GM13976 (cell line): ENCODE measurements around the gene TBC1D4.

Experiments used
- DNase-seq: peaks from one replicate; pipeline ENCODE4 v3.0.0; 2012; ENCODE audit warnings: low spot score
- in situ Hi-C: fragments of 300-500 bp; cut with MboI; formaldehyde crosslinking; loops from one replicate; pipeline ENCODE4 v1.12.0; 2022; ENCODE audit warnings: low sequenced_read_pairs, mixed read lengths, inconsistent platforms; ENCODE audit not compliant: unreplicated experiment
- TF ChIP-seq, protein P1 (sequence below): IDR thresholded peaks from 2 replicates; pipeline ENCODE4 v1.5.1; 2012; ENCODE audit warnings: borderline replicate concordance, mild to moderate bottlenecking; ENCODE audit not compliant: insufficient read depth; ENCODE audit errors: extremely low read depth, missing control alignments, control extremely low read depth

TBC1D4 gene

DNA sequence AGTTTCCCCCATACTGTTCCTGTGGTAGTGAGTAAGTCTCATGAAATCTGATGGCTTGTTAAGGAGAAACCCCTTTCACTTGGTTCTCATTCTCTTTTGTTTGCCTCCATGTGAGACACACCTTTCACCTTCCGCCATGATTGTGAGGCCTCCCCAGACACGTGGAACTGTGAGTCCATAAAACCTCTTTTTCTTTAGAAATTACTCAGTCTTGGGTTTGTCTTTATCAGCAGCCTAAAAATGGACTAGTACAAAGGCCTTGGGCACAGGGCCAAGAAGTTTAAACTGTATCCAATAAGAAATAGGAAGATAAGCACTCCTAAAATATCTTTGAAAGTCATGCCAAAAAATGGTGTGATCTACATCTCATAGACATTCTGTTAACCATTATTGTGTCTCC, 176.9 kb downstream of the TBC1D4 start:
- in situ Hi-C loops, result no loop called here
- TF ChIP-seq, protein P1, sequence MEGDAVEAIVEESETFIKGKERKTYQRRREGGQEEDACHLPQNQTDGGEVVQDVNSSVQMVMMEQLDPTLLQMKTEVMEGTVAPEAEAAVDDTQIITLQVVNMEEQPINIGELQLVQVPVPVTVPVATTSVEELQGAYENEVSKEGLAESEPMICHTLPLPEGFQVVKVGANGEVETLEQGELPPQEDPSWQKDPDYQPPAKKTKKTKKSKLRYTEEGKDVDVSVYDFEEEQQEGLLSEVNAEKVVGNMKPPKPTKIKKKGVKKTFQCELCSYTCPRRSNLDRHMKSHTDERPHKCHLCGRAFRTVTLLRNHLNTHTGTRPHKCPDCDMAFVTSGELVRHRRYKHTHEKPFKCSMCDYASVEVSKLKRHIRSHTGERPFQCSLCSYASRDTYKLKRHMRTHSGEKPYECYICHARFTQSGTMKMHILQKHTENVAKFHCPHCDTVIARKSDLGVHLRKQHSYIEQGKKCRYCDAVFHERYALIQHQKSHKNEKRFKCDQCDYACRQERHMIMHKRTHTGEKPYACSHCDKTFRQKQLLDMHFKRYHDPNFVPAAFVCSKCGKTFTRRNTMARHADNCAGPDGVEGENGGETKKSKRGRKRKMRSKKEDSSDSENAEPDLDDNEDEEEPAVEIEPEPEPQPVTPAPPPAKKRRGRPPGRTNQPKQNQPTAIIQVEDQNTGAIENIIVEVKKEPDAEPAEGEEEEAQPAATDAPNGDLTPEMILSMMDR, result no peak
- no peak for DNase-seq

DNA sequence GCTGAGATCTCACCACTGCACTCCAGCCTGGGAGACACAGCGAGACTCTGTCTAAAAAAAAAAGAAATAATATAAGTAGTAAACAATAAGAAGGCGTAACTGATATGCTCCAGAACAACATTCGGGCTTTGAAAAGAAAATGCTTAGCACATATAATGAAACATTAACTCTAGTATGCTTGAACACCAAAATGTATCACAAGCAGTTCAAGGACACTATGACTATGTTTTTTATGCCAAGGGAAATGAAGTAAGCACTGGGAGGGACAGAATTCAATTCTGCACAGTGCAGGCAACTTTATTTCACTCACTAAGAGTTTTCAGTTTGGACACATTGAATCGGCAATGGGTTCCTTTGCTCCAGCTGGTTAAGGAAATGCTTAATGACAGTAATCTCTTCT, 178.7 kb downstream of the TBC1D4 start:
- in situ Hi-C loops, result no loop called here
- TF ChIP-seq, protein P1, result no peak
- DNase-seq, result no peak

DNA sequence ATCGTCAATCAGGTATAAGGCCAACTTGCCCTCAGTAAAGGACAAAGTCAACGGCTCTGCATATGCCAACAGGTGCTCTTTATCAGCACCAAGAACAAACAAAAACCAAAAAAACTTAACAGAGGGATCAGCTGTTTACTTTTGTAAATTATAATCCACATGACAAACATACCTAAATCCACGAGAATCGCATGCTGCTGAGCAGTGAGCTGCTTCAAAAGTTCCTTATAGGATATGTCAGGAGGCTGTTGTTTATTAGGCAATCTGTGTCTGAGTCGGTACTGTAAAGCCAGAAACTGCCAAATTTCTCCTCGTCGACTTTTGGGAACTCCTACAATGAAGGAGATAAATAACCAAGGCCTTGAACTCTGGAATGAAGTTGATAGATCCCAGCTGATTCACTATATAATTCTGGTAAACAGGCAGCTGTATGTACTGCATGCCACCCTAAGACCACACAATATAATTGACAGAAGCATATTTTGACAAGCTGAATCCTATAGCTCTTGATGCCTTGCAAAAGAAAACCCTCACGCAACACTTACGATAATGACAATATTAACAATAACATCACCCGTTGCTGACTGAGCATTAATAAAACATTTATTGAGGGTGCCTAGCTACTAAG, 179.8 kb downstream of the TBC1D4 start:
- no peak for DNase-seq
- TF ChIP-seq, protein P1, result peak; percentile 5
- in situ Hi-C loops, result no loop called here

DNA sequence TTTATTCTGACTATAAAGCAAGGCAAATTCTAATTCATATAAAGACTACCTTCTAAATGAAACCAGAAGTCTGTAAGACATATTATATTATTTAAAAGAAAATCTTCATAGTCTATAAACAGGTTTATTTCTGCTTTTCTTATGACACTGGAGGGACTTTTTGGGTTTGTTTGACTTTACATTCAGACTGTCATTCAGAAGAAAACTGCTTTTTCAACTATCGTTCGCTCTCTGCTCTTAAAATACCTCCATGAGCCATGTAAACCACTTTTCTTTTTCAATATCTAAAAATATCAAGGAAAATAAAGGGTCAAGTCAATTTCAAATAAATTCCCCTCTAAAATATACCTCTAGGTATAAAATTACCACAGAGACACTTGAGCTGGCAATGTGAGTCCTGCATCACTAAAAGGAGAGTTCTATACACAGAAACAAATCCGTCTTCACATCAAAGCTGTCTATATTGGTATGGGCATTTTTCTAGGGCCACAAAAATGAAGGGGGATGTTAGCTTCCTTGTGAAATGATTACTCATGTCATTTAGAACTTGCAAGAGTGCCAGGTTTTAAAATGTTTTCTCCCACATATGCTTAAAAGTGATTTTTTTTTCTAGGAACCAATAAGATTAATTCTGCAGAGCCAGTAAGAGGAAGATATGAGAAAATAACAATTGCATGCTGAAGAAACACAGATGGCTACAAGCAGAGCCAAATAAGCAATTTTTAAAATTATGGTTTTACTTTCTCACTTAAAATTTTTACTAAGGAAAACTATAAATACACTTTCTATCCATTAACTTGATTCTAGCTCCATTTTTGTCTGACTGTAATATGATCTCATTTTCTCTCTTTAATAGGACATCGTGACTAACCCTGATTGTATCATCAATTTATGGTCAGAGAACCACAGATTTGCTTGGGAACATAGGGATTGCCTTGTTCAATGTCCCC, 181.8 kb downstream of the TBC1D4 start:
- TF ChIP-seq, protein P1, result no peak
- in situ Hi-C loops, result no loop called here
- peak; percentile 20 for DNase-seq

DNA sequence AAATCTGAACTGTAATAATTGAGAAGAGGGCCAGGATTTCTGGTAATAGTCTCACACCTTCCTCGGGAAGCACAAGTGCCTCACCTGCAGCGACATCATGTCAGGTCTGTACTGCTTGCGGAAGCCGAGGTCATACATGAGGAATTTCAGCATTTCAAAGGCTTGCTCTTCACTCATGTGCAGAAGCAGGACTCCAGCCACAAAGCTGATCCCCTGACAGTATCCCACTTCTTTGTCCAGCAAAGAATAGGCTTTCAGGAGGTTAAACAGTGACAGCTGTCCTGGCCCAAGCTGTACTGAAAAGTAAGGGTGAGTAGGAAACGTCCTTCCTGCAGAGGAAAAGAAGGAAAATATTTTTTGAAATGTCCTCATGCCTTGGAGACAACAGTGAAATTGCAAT, 182.7 kb downstream of the TBC1D4 start:
- in situ Hi-C loops, result no loop called here
- TF ChIP-seq, protein P1, result no peak
- no peak for DNase-seq

DNA sequence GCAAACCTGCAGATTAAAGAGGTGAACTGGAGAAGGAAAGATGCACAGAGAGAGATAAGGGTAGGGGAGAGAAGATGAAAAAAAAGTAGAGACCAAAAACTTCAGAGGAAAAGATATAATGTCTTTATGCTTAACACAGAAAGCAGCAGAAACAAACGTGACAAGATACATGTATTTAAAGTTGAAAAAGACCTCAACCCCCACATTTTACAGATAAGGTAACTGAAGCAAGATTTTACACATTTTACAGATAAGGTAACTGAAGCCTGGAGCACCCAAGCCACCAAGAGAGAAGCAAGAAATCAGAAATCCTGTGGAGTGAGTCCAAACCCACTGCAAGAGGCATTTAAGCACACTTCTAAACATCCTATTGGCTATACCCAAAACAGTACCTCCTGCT, 185.3 kb downstream of the TBC1D4 start:
- TF ChIP-seq, protein P1, result no peak
- no peak for DNase-seq
- in situ Hi-C loops, result no loop called here
